GM12891 (cell line): ENCODE results near the gene OLFML3.

ENCODE experiments used
- DNase-seq: peaks from one replicate; pipeline ENCODE4 v3.0.0; 2011; ENCODE audit warnings: low spot score; ENCODE audit not compliant: insufficient read length
- FAIRE-seq: peaks from 2 replicates; lab custom pipeline; 2011; peaks lifted over from hg19 to GRCh38; lab: Jason Lieb, UNC
- PAX5 ChIP-seq: IDR thresholded peaks from 2 replicates; pipeline ENCODE4 v1.6.1; 2011; ENCODE audit warnings: low read length, moderate library complexity, mild to moderate bottlenecking; ENCODE audit not compliant: insufficient read depth, severe bottlenecking
- POLR2A ChIP-seq: IDR thresholded peaks from 2 replicates; pipeline ENCODE4 v1.6.1; 2011; ENCODE audit warnings: low read depth, low read length, control low read depth
- POLR2AphosphoS5 ChIP-seq: IDR thresholded peaks from 2 replicates; pipeline ENCODE4 v1.6.1; 2011; ENCODE audit warnings: low read depth, low read length, control low read depth
- POU2F2 ChIP-seq: IDR thresholded peaks from 2 replicates; pipeline ENCODE4 v1.6.1; 2011; ENCODE audit warnings: low read depth, mild to moderate bottlenecking, control low read depth, low read length, moderate library complexity
- SPI1 ChIP-seq: IDR thresholded peaks from 2 replicates; pipeline ENCODE4 v1.6.1; 2011; ENCODE audit warnings: low read depth, low read length, control low read depth
- TAF1 ChIP-seq: IDR thresholded peaks from 2 replicates; pipeline ENCODE4 v1.6.1; 2011; ENCODE audit warnings: low read depth, low read length, control low read depth

Gene OLFML3

GRCh38 chr1:113938192-113938591, 41.1 kb upstream of the OLFML3 start:
- no peak for TF ChIP-seq SPI1
- no peak for TF ChIP-seq POLR2A
- TF ChIP-seq TAF1 = no peak
- TF ChIP-seq PAX5 = no peak
- TF ChIP-seq POU2F2 = no peak
- TF ChIP-seq POLR2AphosphoS5 = no peak
- FAIRE-seq = no peak
- no peak for DNase-seq

GRCh38 chr1:113940365-113941244, 38.7 kb upstream of the OLFML3 start:
- peak; percentile 90 for FAIRE-seq
- no peak for DNase-seq
- TF ChIP-seq TAF1 (no peak), POLR2A (no peak), SPI1 (peak; percentile 60), POU2F2 (no peak)

- peak; percentile 56 for FAIRE-seq
- TF ChIP-seq POLR2AphosphoS5 (no peak), POLR2A (no peak), PAX5 (no peak), POU2F2 (no peak), TAF1 (no peak), SPI1 (no peak)
Measured at GRCh38 chr1:113941245-113941559, 38.1 kb upstream of the OLFML3 start.

GRCh38 chr1:113942527-113942926, 36.7 kb upstream of the OLFML3 start:
- DNase-seq (no peak), FAIRE-seq (no peak)
- TF ChIP-seq POU2F2 = no peak
- TF ChIP-seq PAX5 = no peak
- no peak for TF ChIP-seq POLR2A
- TF ChIP-seq SPI1 = no peak
- no peak for TF ChIP-seq TAF1
- TF ChIP-seq POLR2AphosphoS5 = no peak

More at GRCh38 chr1:113941245-113941559, 38.1 kb upstream of the OLFML3 start:
- no peak for DNase-seq

- DNase-seq (no peak), FAIRE-seq (no peak)
- TF ChIP-seq TAF1 (no peak), SPI1 (no peak), POU2F2 (no peak), POLR2AphosphoS5 (no peak), POLR2A (no peak), PAX5 (no peak)
Measured at GRCh38 chr1:113943028-113943811, 36.1 kb upstream of the OLFML3 start.

GRCh38 chr1:113945329-113945728, 33.9 kb upstream of the OLFML3 start:
- TF ChIP-seq POLR2A (no peak), TAF1 (no peak), POU2F2 (no peak), PAX5 (no peak), POLR2AphosphoS5 (no peak), SPI1 (no peak)
- FAIRE-seq (no peak), DNase-seq (no peak)

GRCh38 chr1:113946112-113946511, 33.2 kb upstream of the OLFML3 start:
- DNase-seq = no peak
- no peak for TF ChIP-seq POLR2AphosphoS5
- no peak for TF ChIP-seq POLR2A
- no peak for TF ChIP-seq TAF1
- TF ChIP-seq SPI1 = no peak
- no peak for TF ChIP-seq POU2F2
- no peak for TF ChIP-seq PAX5
- no peak for FAIRE-seq

- FAIRE-seq (no peak), DNase-seq (no peak)
- TF ChIP-seq POLR2AphosphoS5 (no peak), PAX5 (no peak), POLR2A (no peak), POU2F2 (no peak), SPI1 (no peak), TAF1 (no peak)
Measured at GRCh38 chr1:113946678-113947387, 32.4 kb upstream of the OLFML3 start.
